Gastrocnemius medialis (tissue), 4 donors: ENCODE results near the gene TPSD1. TPM values are rescaled to one million over a fixed set of nuclear protein-coding genes. Genes with fewer than 3 reads are reported as not detected.

Source experiments
- ATAC-seq, 2 donors: fragments of 150-250 bp; one replicate each; pipeline ENCODE4 v1.9.1; 2016
- DNase-seq, 2 donors: peaks; one replicate each; pipeline ENCODE4 v3.0.0-alpha.2; 2019
- H3K27ac ChIP-seq, 4 donors: fragments of 200-600 bp; sonication (generic); 1 replicate in 1 of 4; 2 replicates in 3 of 4; pipeline ENCODE4 v1.5.1; 2016 to 2018; ENCODE audit warnings: mild to moderate bottlenecking in 2 of 4, moderate library complexity in 1 of 4
- H3K27me3 ChIP-seq, 3 donors: fragments of 200-600 bp; sonication (generic) in 2 of 3; 1 replicate in 1 of 3; 2 replicates in 2 of 3; pipeline versions ENCODE4 v1.5.1 to v1.6.0; 2016 to 2019; ENCODE audit warnings: mild to moderate bottlenecking in 1 of 3, moderate library complexity in 1 of 3
- H3K36me3 ChIP-seq, 2 donors: fragments of 200-600 bp; sonication (generic) in 1 of 2; one replicate each; pipeline ENCODE4 v1.5.1; 2017 to 2018
- H3K4me1 ChIP-seq, 2 donors: fragments of 200-600 bp; sonication (generic) in 1 of 2; one replicate each; pipeline ENCODE4 v1.5.1; 2016 to 2017; ENCODE audit warnings: mild to moderate bottlenecking in 2 of 2
- H3K4me3 ChIP-seq, 4 donors: fragments of 200-600 bp; sonication (generic) in 3 of 4; 1 replicate in 1 of 4; 2 replicates in 3 of 4; pipeline ENCODE4 v1.5.1; 2016 to 2019; ENCODE audit warnings: mild to moderate bottlenecking in 2 of 4
- H3K9me3 ChIP-seq, 3 donors: fragments of 200-600 bp; sonication (generic) in 2 of 3; 1 replicate in 1 of 3; 2 replicates in 2 of 3; pipeline ENCODE4 v1.5.1; 2016 to 2019
- POLR2A ChIP-seq, 2 donors: fragments of 450-650 bp; IDR thresholded peaks; one replicate each; pipeline ENCODE4 v1.6.1; 2017; ENCODE audit warnings: antibody characterized with exemption in 2 of 2, mild to moderate bottlenecking in 2 of 2, moderate library complexity in 2 of 2
- in situ Hi-C, 4 donors: fragments of 200-750 bp; cut with MboI; loops; one replicate each; pipeline versions ENCODE4 v1.15.0 to v1.8.0; 2017; ENCODE audit warnings: low sequenced_read_pairs in 4 of 4
- intact Hi-C: fragments of 100-400 bp; cut with DNase I; formaldehyde crosslinking; loops from one replicate; pipeline ENCODE4 v1.15.1; 2023; ENCODE audit warnings: low total_unique reads
- total RNA-seq, 4 donors: library from RNA; depleted of rRNA; stranded (reverse); fragments of >200 nt; gene quantifications; one replicate each; pipeline versions ENCODE4 v1.1.0 to v1.2.3, GENCODE V29; 2016
- TF ChIP-seq, protein P1 (sequence below), 5 experiments: fragments of 450-650 bp in 3 of 5; fragments of 200-600 bp in 2 of 5; sonication (generic) in 2 of 5; IDR thresholded peaks in 4 of 5; conservative IDR thresholded peaks in 1 of 5; 1 replicate in 4 of 5; 2 replicates in 1 of 5; pipeline ENCODE4 v1.5.1; 2016 to 2019; ENCODE audit warnings: antibody characterized with exemption in 5 of 5, mild to moderate bottlenecking in 3 of 5, moderate library complexity in 3 of 5

TPSD1 gene
- total RNA-seq, 4 donors from 2014 or later: 2.5 TPM; not detected in 3

GRCh38 chr16:1299868-1300203 lies 44.0 kb downstream of the TPSD1 start:
- H3K27ac ChIP-seq: no peak overlapping the region
- no peaks in the 10 kb centered on the region for H3K9me3 ChIP-seq
- DNase-seq: no peak
- H3K36me3 ChIP-seq: no peaks in the 10 kb centered on the region
- H3K27me3 ChIP-seq: peaks cover 40 to 46% (median 43%) of the 10 kb centered on the region in 3 donors
- H3K4me1 ChIP-seq: peaks cover 10 to 15% of the 10 kb centered on the region in 2 donors
- no peak for ATAC-seq
- TF ChIP-seq, protein P1, sequence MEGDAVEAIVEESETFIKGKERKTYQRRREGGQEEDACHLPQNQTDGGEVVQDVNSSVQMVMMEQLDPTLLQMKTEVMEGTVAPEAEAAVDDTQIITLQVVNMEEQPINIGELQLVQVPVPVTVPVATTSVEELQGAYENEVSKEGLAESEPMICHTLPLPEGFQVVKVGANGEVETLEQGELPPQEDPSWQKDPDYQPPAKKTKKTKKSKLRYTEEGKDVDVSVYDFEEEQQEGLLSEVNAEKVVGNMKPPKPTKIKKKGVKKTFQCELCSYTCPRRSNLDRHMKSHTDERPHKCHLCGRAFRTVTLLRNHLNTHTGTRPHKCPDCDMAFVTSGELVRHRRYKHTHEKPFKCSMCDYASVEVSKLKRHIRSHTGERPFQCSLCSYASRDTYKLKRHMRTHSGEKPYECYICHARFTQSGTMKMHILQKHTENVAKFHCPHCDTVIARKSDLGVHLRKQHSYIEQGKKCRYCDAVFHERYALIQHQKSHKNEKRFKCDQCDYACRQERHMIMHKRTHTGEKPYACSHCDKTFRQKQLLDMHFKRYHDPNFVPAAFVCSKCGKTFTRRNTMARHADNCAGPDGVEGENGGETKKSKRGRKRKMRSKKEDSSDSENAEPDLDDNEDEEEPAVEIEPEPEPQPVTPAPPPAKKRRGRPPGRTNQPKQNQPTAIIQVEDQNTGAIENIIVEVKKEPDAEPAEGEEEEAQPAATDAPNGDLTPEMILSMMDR (IDR thresholded peaks at IDR 0.05 in 4 of 5, conservative IDR thresholded peaks at IDR 0.05 in 1 of 5): no peak
- no peak for TF ChIP-seq POLR2A (IDR thresholded peaks at IDR 0.05)
- in situ Hi-C loops: no loop called here
- H3K4me3 ChIP-seq: no peak overlapping the region
- intact Hi-C loops: loop anchor here (10.0 kb wide), 1 partner anchor 615 kb away; the partner anchor contains the start of genes JMJD8 and STUB1

DNA sequence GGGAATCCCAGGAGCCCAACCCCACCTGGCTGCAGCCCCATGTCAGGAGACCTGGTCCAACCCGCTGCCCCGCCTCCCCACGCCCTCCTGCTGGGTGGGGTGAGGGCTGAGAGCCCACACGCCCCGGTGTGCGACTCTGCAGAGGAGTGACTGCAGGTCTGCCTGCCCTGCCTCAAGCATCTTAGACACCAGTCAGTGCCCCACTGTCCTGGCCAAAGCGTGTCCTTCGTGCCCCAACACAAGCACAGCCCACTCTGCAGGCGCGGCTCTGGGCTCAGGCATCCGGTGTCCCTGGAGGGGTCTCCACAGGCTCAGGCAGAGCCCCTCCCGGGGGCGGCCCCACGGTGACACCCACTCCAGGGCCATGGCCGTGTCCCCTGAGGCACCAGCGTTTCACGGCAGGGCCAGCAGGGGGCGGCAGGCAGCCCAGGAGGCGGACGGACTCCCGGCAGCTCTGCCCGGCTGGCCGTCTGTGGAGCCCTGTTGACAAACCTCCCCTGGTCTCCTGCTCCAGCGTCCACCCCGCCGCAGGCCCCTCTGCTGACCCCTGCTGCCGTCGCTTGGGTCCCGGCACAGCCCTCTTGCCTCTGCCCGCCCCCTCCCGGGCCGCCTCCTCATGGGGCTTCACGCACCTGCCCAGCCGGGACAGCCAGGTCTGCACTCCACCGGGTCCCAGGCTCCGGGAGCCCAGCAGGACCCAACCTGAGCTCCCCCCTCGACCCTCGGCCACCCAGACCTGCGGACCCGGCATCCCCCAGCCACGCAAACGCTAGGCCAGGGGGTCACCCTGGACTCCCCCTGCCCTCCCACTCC lies 45.0 kb downstream of the TPSD1 start:
- TF ChIP-seq, protein P1 (IDR thresholded peaks at IDR 0.05 in 4 of 5, conservative IDR thresholded peaks at IDR 0.05 in 1 of 5): peak; percentile 63 to 86 (median 76)
- TF ChIP-seq POLR2A (IDR thresholded peaks at IDR 0.05): no peak
- in situ Hi-C loops: no loop called here
- DNase-seq: peak; percentile 17 to 44
- no peaks in the 10 kb centered on the region for H3K9me3 ChIP-seq
- no peaks in the 10 kb centered on the region for H3K36me3 ChIP-seq
- peaks cover 40 to 46% (median 43%) of the 10 kb centered on the region in 3 donors for H3K27me3 ChIP-seq
- peaks cover 10 to 15% of the 10 kb centered on the region in 2 donors for H3K4me1 ChIP-seq
- no peak overlapping the region for H3K4me3 ChIP-seq
- no peak overlapping the region for H3K27ac ChIP-seq
- ATAC-seq: peak in 1 of 2 donors; percentile 43
- intact Hi-C loops: loop anchor here (10.0 kb wide), 1 partner anchor 616 kb away; the partner anchor contains the start of genes JMJD8 and STUB1

- intact Hi-C loops: loop anchor here (10.0 kb wide), 1 partner anchor 617 kb away; the partner anchor contains the start of genes JMJD8 and STUB1
- in situ Hi-C loops: no loop called here
- DNase-seq: no peak
- no peak for ATAC-seq
- Histone ChIP-seq H3K4me3 (no peak overlapping the region), H3K27ac (no peak overlapping the region), H3K4me1 (peaks cover 10 to 15% of the 10 kb centered on the region in 2 donors), H3K27me3 (peaks cover 40 to 46% (median 43%) of the 10 kb centered on the region in 3 donors), H3K9me3 (no peaks in the 10 kb centered on the region), H3K36me3 (no peaks in the 10 kb centered on the region)
- TF ChIP-seq, protein P1 (IDR thresholded peaks at IDR 0.05 in 4 of 5, conservative IDR thresholded peaks at IDR 0.05 in 1 of 5): no peak
- no peak for TF ChIP-seq POLR2A (IDR thresholded peaks at IDR 0.05)
Measured at GRCh38 chr16:1301562-1301961, 45.7 kb downstream of the TPSD1 start.

GRCh38 chr16:1305823-1306222 lies 50.0 kb downstream of the TPSD1 start:
- Histone ChIP-seq H3K27ac (no peak overlapping the region), H3K4me3 (no peak overlapping the region), H3K27me3 (peaks cover 20 to 26% (median 21%) of the 10 kb centered on the region in 3 donors), H3K36me3 (no peaks in the 10 kb centered on the region), H3K9me3 (no peaks in the 10 kb centered on the region), H3K4me1 (peaks cover 8 to 14% of the 10 kb centered on the region in 2 donors)
- in situ Hi-C loops (no loop called here), intact Hi-C loops (loop anchor here (5.0 to 10.0 kb wide), 4 partner anchors 36 to 621 kb away; partner anchors contain the start of genes JMJD8, STUB1 and UQCC4)
- TF ChIP-seq POLR2A (IDR thresholded peaks at IDR 0.05): no peak
- TF ChIP-seq, protein P1 (IDR thresholded peaks at IDR 0.05 in 4 of 5, conservative IDR thresholded peaks at IDR 0.05 in 1 of 5): no peak
- no peak for DNase-seq
- no peak for ATAC-seq
